ENCODE measurements around the gene POLRMT.

DNA sequence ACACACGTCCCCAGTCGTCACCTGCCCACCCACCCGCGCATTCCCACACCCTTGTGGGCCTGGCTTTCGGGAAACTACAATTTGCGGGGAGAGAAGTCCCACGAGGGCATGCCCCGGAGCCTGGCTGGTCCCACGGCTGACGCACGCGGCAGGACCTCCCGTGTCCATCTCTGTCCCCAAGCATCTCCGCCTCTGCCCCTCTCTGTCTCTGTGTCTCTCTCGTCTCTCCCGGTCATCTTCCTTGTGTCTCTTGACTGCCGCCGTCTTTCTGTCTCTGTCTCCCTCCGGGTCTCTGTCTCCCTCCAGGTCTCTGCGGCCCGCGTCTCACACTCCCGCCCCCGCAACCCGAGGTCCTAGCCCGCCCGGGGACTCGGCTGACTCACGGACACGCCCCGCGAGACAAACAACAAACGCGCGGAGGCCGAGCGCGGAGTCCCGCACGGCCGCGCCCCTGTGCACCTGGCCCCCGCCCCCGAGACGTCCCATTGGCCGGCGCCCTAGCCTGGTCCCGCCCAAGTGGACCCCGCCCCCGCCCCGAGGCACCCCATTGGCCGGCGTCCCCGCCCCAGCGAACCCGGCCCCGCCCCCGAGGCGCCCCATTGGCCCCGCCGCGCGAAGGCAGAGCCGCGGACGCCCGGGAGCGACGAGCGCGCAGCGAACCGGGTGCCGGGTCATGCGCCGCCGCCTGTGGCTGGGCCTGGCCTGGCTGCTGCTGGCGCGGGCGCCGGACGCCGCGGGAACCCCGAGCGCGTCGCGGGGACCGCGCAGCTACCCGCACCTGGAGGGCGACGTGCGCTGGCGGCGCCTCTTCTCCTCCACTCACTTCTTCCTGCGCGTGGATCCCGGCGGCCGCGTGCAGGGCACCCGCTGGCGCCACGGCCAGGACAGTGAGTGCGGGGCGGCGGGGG is 6.2 kb upstream of the POLRMT start, which contains the start of gene FGF22:
- TF ChIP-seq, protein P1, sequence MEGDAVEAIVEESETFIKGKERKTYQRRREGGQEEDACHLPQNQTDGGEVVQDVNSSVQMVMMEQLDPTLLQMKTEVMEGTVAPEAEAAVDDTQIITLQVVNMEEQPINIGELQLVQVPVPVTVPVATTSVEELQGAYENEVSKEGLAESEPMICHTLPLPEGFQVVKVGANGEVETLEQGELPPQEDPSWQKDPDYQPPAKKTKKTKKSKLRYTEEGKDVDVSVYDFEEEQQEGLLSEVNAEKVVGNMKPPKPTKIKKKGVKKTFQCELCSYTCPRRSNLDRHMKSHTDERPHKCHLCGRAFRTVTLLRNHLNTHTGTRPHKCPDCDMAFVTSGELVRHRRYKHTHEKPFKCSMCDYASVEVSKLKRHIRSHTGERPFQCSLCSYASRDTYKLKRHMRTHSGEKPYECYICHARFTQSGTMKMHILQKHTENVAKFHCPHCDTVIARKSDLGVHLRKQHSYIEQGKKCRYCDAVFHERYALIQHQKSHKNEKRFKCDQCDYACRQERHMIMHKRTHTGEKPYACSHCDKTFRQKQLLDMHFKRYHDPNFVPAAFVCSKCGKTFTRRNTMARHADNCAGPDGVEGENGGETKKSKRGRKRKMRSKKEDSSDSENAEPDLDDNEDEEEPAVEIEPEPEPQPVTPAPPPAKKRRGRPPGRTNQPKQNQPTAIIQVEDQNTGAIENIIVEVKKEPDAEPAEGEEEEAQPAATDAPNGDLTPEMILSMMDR (IDR thresholded peaks at IDR 0.05): no peak
- no peak for TF ChIP-seq POLR2A (IDR thresholded peaks at IDR 0.05)

All from heart left ventricle (tissue), 13 donors.